ENCODE data around the gene MRPS23. TPM values are rescaled to one million over a fixed set of nuclear protein-coding genes. Genes with fewer than 3 reads are reported as not detected.

Gene MRPS23
- total and polyA plus RNA-seq, 9 of the 15 experiments (the other 6 are each of a cell fraction or from before 2014, with no cell fraction given) = 59.1 to 298 (median 98.8) TPM

- no peak overlapping the region for H2AFZ ChIP-seq (ENCODE audit: low read depth, low read length)
- H3K4me2 ChIP-seq (ENCODE audit: insufficient read depth, low read length) = no peak overlapping the region
- in situ Hi-C loops (cut with MboI) = no loop called here
- H3K4me1 ChIP-seq (replicated peaks in 1 of 2; ENCODE audit: control insufficient read depth in 2 of 2, insufficient read depth in 2 of 2, low read length in 2 of 2) = peaks cover 0 to 13% of the 10 kb centered on the region in 2 experiments; a peak in 2 of 5 replicates
- no peak overlapping the region for H3K4me3 ChIP-seq
- DNase-seq (ENCODE audit: extremely low read depth in 1 of 4, low spot score in 3 of 4) = no peak
- TF ChIP-seq ERF (CRISPR knock-in tag; IDR thresholded peaks at IDR 0.05) (no peak), C11orf30 (IDR thresholded peaks at IDR 0.05; ENCODE audit: low read depth) (no peak), DMBX1 (CRISPR knock-in tag; IDR thresholded peaks at IDR 0.05; ENCODE audit: borderline replicate concordance) (no peak), MECOM (CRISPR knock-in tag; IDR thresholded peaks at IDR 0.05) (no peak), SMAD1 (IDR thresholded peaks at IDR 0.05; ENCODE audit: low read depth, low read length, partially characterized antibody) (no peak), ZNF766 (CRISPR knock-in tag; conservative IDR thresholded peaks at IDR 0.05) (no peak), HDAC1 (IDR thresholded peaks at IDR 0.05) (no peak), GATAD2B (IDR thresholded peaks at IDR 0.05; ENCODE audit: borderline replicate concordance) (no peak), EP400 (IDR thresholded peaks at IDR 0.05) (no peak), ZBED1 (IDR thresholded peaks at IDR 0.05) (no peak), NCOA6 (IDR thresholded peaks at IDR 0.05) (no peak)
- ChIA-PET POLR2A (interaction anchor here (0.7 kb wide), 1 partner anchor 53 kb away, joined by 3 read pairs; no protein-coding TSS in a partner anchor), CTCF (ENCODE audit: low intra/inter-chr PET ratio) (no interaction called here)
- H3K27ac ChIP-seq (ENCODE audit: extremely low read depth, low read depth, low read length) = no peak overlapping the region
- no peak for FAIRE-seq
- intact Hi-C loops (cut with micrococcal nuclease) = loop anchor here (10.0 kb wide), 1 partner anchor 219 kb away; no protein-coding TSS in a partner anchor
- no peak for ATAC-seq
- no peaks in the 10 kb centered on the region for H3K36me3 ChIP-seq (ENCODE audit: control insufficient read depth, insufficient read depth, low read length)
- H3K9me3 ChIP-seq (replicated peaks; ENCODE audit: control insufficient read depth, insufficient read depth, low read depth, low read length) = no peaks in the 10 kb centered on the region
- H3K27me3 ChIP-seq (ENCODE audit: control insufficient read depth in 2 of 2, insufficient read depth in 2 of 2, low read length in 2 of 2) = peaks cover 0 to 35% of the 10 kb centered on the region in 2 experiments; a peak in 4 of 5 replicates
- H3K79me2 ChIP-seq (ENCODE audit: control insufficient read depth, insufficient read depth, low read length) = no peaks in the 10 kb centered on the region
- H4K20me1 ChIP-seq (replicated peaks; ENCODE audit: control insufficient read depth, insufficient read depth, low read length) = no peaks in the 10 kb centered on the region; the same call in none of the 2 replicates
- H3K9me1 ChIP-seq (ENCODE audit: control insufficient read depth, insufficient read depth, low read length) = no peaks in the 10 kb centered on the region
- WGBS (ENCODE audit: insufficient coverage, low coverage, missing lambda C conversion rate) = 24% methylated on average over 8 of the region's 8 CpGs
- H3K9ac ChIP-seq (ENCODE audit: insufficient read depth in 1 of 2, low read depth in 2 of 2, low read length in 2 of 2) = no peak overlapping the region
- BruUV-seq (replicated peaks) = no TSS peak
These were observed 45.7 kb upstream of the MRPS23 start for GRCh38 chr17:57895382-57896060.

All from K562 (cell line).